HG03135 (cell line): Measurements from ENCODE around the gene CACNB4.

Source experiments
- ATAC-seq: cut with Tn5 transposase; IDR thresholded peaks from one replicate; pipeline ENCODE4 v1.9.1; 2021; ENCODE audit warnings: mild to moderate bottlenecking, moderate library complexity; ENCODE audit not compliant: unreplicated experiment

Gene CACNB4

DNA sequence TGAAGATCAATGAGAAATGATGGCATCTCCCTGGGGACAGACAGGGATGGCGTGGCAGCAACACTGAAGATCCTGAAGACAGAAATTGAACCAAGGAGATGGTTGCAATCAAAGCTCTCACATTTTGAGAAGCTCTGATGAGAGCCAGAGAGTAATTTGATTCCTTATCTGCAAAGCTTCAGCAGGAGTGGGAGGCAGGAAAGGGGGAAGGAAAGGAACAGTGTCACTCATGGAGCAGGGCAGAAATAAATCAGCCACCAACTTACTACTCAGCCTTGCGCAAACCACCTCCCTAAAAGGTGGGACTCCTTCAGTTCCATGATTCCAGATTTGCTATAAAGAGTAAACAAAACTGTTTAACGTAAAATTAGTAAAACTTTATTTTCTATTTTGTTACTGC lies 119.2 kb downstream of the CACNB4 start:
- ATAC-seq = no peak

GRCh38 chr2:151978709-151979108 lies 120.1 kb downstream of the CACNB4 start:
- no peak for ATAC-seq

GRCh38 chr2:151977631-151978030 lies 121.2 kb downstream of the CACNB4 start:
- no peak for ATAC-seq

DNA sequence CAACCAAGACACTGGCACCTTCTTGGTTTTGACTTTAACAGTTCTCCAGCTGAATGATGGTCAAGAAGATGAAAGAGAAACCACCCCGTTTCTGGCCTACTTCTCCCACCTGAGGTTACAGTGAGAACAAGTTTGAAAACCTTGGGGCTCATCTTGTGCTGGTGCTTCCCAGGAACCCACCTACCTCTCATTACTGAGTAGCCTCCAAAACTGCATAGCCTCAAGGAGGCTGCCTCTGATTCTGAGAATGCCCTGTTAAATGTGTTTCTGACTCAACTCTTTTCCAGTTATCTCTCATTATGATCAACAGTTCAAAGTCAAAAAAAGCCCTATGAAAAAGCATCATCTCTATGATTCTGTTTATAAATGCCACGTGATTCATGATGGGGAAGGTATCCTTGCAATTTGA lies 121.9 kb downstream of the CACNB4 start:
- ATAC-seq = peak; percentile 75

GRCh38 chr2:151975460-151976414 lies 123.1 kb downstream of the CACNB4 start:
- ATAC-seq = no peak

DNA sequence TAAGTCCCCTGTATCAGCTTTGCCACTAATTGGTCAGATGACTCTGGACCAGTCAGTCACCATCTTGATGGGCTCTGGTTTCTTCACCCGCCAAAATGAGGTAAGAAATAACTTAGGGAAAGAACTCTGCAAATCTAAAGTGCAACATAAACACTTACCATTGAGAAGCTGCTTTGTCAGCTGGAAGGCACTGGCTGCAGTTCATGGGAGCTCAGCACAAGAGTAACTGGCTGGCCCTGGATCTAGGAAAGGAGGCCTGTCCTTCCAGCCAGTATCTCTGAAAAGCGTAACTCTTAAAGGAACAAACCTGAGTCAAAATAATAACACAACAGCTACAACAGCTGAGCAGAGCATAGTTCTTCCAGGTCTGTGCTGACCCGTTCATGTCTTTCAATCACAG lies 123.9 kb downstream of the CACNB4 start:
- ATAC-seq = no peak

- no peak for ATAC-seq
These were observed 125.0 kb downstream of the CACNB4 start for GRCh38 chr2:151973901-151974199.

DNA sequence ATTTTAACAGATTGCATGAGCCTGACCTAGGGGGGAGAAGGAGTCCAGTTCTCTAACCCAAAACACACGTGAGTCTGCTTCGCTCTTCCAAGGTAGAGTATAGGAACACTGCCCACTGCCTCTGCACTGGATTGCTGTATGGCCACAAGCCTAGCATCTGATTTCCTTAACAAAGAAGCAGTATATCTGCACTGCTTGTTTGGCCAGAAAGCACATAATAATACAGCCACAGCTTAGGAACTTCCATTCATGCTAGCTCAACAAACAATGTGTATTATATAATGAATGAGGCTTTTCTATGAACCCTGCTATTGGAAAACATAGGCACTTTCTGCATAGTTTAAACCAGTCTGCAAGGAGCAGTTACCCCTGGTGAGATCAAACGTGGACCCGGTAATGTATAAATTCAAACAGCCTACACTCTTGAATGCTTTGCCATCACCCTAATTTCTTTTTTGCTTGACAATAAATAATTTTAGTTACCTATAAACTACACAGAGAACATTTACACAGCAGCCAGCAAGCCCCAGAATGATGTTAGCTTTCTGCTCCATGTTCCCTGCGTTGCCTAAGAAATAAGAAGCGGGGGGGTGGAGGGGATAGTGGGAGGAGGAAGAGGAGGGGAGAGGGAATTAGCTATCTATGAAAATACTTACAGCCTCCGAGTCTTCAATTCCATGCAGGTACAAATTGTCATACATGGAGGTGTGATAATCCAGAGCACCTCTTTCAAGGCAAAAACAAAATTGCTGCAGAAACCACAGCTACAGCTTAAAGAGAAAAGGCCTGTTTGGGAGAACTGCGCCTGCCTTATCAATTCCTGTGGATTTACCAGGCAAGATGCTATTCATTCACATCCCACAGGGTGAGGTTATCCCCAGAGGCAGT lies 125.6 kb downstream of the CACNB4 start:
- ATAC-seq = no peak

- no peak for ATAC-seq
These were observed 126.4 kb downstream of the CACNB4 start for GRCh38 chr2:151972241-151973012.

GRCh38 chr2:151971301-151972051 lies 127.4 kb downstream of the CACNB4 start:
- ATAC-seq = no peak

GRCh38 chr2:151968770-151969470 lies 129.9 kb downstream of the CACNB4 start:
- ATAC-seq = no peak

- ATAC-seq = no peak
These were observed 130.8 kb downstream of the CACNB4 start for GRCh38 chr2:151967829-151968722.

DNA sequence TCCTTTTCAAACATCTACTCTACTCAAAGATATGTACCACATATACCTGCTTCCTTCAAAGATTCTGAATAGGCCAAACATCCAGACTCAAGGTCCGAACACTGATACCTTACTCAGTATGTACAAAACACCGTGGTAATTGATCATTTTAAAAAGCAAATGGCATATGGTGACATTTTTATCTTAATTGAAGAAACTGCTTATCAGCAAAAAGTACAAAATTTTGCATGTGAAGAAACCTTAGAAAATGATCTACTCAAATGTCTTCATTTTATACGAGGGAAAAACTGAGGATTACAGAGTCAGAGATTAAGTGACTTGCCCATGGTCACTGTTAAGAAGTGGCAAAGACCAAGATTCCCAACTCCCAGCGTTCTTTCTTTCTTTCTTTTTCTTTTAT lies 133.0 kb downstream of the CACNB4 start:
- no peak for ATAC-seq

- ATAC-seq = no peak
These were observed 137.3 kb downstream of the CACNB4 start for GRCh38 chr2:151961558-151961957.

GRCh38 chr2:151959238-151959637 lies 139.6 kb downstream of the CACNB4 start:
- ATAC-seq = no peak

- ATAC-seq = no peak
These were observed 145.4 kb downstream of the CACNB4 start for GRCh38 chr2:151953467-151953866.

DNA sequence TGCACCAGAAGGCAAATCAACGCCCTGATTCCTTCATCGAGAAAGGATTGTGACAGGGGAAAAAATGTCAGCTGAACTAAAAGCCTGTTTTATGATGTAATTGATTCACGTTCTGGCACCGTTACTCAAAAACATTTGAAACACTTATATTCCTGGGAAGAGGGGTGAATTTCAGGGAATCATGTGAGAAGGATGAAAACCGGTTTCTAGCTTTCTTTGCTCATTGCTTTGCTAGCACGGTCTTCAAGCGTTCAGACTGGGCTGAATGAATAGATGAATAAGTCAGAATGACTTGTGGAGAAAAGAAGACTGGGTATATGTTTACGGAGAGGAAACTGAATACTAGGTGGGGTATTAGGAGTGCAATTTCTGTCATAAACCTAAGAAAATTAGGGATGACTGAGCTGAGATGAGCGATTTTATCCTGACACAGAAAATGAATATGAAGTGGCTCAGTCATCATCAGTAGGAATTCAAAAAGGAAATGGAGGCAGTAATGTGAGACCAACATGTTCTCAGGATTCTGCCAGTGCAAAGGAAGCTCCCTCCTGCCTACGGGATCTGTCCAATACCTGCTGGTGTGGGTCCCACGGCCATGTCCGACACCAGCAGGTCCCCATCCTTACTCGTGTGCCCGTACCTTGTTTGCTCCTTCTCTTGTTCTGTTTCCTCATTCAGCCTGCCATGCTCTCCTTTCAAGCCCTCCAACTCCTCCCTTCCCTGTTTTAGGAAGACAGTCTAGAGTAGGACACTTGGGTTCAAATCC lies 146.0 kb downstream of the CACNB4 start:
- ATAC-seq = no peak

GRCh38 chr2:151947813-151948165 lies 151.1 kb downstream of the CACNB4 start:
- ATAC-seq = peak; percentile 39
